Breast epithelium (tissue), 4 donors: ENCODE measurements around the gene S100P. TPM values are rescaled to one million over a fixed set of nuclear protein-coding genes. Genes with fewer than 3 reads are reported as not detected.
A peak's percentile ranks its signal among the peaks of the same experiment; 100 is the strongest.

Source experiments
- DNase-seq, 2 donors: peaks; one replicate each; pipeline ENCODE4 v3.0.0-alpha.2; 2019; ENCODE audit warnings: low spot score in 2 of 2
- H3K27ac ChIP-seq, 2 donors: fragments of 200-600 bp; sonication (generic) in 1 of 2; one replicate each; pipeline ENCODE4 v1.5.1; 2016 to 2019; ENCODE audit warnings: mild to moderate bottlenecking in 1 of 2
- H3K27me3 ChIP-seq, 2 donors: fragments of 200-600 bp; sonication (generic) in 1 of 2; one replicate each; pipeline versions ENCODE4 v1.5.1 to v1.6.0; 2017 to 2019; ENCODE audit warnings: control low read depth in 1 of 2, mild to moderate bottlenecking in 1 of 2
- H3K36me3 ChIP-seq: fragments of 200-600 bp; one replicate; pipeline ENCODE4 v1.5.1; 2019
- H3K4me1 ChIP-seq, 2 donors: fragments of 200-600 bp; sonication (generic); one replicate each; pipeline ENCODE4 v1.5.1; 2016 to 2019; ENCODE audit warnings: control low read depth in 1 of 2
- H3K4me3 ChIP-seq, 3 donors: fragments of 200-600 bp; sonication (generic); 1 replicate in 2 of 3; 2 replicates in 1 of 3; pipeline ENCODE4 v1.5.1; 2016 to 2019; ENCODE audit warnings: mild to moderate bottlenecking in 3 of 3, moderate library complexity in 2 of 3
- H3K9me3 ChIP-seq, 2 donors: fragments of 200-600 bp; sonication (generic) in 1 of 2; one replicate each; pipeline ENCODE4 v1.5.1; 2016 to 2019; ENCODE audit warnings: control low read depth in 1 of 2
- POLR2A ChIP-seq: fragments of 450-650 bp; IDR thresholded peaks from one replicate; pipeline ENCODE4 v1.6.1; 2016; ENCODE audit warnings: antibody characterized with exemption, mild to moderate bottlenecking, moderate library complexity
- POLR2AphosphoS5 ChIP-seq, 3 donors: sonication (generic); formaldehyde crosslinking; IDR thresholded peaks; one replicate each; pipeline ENCODE4 v1.6.1; 2017; ENCODE audit warnings: antibody characterized with exemption in 3 of 3
- intact Hi-C: fragments of 100-400 bp; cut with DNase I; formaldehyde crosslinking; loops from one replicate; pipeline ENCODE4 v1.15.1; 2023; ENCODE audit warnings: low total_unique reads
- total RNA-seq, 3 donors: library from RNA; depleted of rRNA; stranded (reverse); fragments of >200 nt; gene quantifications; one replicate each; pipeline ENCODE4 v1.1.0, GENCODE V29; 2016
- TF ChIP-seq, protein P1 (sequence below), 3 donors: fragments of 450-650 bp; IDR thresholded peaks; one replicate each; pipeline ENCODE4 v1.5.1; 2016 to 2017; ENCODE audit warnings: antibody characterized with exemption in 3 of 3, mild to moderate bottlenecking in 3 of 3, moderate library complexity in 3 of 3

The S100P gene
- total RNA-seq: under 1 TPM in 2 of 3 donors, not detected in 1; 0.29 to 0.98 TPM

DNA sequence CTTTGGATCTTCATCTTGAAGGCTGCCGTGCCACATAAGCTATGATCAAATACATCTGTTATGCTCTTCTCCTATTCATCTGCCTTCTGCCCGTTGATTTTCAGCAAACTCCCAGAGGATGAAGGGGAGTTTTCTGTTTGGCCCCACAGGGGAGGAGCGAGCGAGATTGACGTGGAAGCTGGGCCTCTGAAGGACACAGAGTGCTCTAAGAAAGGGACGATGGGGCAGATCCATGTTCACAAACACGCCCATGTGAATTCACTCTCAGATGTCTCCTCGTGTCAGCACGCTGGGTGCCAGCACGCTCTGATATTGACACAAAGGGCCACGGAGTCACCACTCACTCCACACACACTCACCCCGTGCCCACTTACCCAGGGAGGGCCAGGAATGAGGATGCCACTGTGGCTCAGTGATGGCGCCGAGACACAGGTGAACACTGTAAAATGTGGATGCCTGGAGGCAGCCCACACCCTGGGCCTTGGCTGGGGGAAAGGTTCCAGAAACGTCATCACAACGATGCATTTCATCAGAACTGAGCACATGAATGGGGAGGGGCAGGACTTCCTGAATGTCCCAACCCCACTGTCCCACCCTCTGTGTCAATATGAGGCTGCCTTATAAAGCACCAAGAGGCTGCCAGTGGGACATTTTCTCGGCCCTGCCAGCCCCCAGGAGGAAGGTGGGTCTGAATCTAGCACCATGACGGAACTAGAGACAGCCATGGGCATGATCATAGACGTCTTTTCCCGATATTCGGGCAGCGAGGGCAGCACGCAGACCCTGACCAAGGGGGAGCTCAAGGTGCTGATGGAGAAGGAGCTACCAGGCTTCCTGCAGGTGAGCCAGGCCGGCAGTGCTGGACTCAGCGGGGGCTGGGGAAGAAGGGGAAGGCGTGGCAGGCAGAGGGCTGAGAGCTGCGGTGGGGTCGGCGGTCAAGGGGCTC is at the start of gene S100P:
S100P (plus strand) TSS at position 648 of the 946 bp plus-strand sequence; CDS start at position 703, 55 bp downstream.
- H3K27ac ChIP-seq: peak within 1 kb of the TSS; percentile 48 to 57
- intact Hi-C loops: no loop called here
- peaks cover 7 to 12% of the 10 kb centered on the region in 2 donors for H3K4me1 ChIP-seq
- no peak for DNase-seq
- H3K9me3 ChIP-seq: no peaks in the 10 kb centered on the region
- TF ChIP-seq POLR2A (no peak), POLR2AphosphoS5 (IDR thresholded peaks at IDR 0.05) (no peak)
- TF ChIP-seq, protein P1, sequence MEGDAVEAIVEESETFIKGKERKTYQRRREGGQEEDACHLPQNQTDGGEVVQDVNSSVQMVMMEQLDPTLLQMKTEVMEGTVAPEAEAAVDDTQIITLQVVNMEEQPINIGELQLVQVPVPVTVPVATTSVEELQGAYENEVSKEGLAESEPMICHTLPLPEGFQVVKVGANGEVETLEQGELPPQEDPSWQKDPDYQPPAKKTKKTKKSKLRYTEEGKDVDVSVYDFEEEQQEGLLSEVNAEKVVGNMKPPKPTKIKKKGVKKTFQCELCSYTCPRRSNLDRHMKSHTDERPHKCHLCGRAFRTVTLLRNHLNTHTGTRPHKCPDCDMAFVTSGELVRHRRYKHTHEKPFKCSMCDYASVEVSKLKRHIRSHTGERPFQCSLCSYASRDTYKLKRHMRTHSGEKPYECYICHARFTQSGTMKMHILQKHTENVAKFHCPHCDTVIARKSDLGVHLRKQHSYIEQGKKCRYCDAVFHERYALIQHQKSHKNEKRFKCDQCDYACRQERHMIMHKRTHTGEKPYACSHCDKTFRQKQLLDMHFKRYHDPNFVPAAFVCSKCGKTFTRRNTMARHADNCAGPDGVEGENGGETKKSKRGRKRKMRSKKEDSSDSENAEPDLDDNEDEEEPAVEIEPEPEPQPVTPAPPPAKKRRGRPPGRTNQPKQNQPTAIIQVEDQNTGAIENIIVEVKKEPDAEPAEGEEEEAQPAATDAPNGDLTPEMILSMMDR (IDR thresholded peaks at IDR 0.05): no peak
- no peak within 1 kb of the TSS for H3K4me3 ChIP-seq
- H3K36me3 ChIP-seq: no peaks in the 10 kb centered on the region
- peaks cover 0 to 3% of the 10 kb centered on the region in 2 donors for H3K27me3 ChIP-seq

DNA sequence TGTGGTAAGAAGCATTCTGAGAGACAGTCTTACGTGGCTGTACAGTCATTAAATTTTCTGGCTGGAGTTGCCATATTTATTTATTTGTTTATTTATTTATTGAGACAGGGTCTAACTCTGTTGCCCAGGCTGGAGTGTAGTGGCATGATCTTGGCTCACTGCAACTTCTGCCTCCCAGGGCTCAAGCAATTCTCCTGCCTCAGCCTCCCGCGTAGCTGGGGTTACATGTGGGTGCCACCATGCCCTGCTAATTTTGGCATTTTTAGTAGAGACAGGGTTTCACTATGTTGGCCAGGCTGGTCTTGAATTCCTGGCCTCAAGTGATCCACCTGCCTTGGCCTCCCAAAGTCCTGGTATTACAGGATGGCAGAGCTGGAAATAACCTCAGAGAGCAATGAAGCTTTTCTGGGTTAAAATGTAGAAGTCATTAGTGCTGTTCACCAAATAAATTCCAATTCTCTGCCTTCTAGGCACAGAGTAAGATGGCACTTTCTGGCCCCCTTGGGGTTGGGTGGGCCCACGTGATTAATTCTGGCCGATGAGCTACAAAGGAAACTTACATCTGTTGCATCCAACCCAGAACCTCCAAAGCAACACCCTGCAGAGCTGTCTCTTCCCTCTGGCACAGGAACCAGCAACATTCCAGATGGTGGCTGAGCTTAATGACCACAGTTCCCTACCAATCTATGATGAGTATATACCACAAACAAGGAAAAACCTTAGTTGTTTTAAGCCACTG is 48.7 kb upstream of the S100P start:
- no peak overlapping the region for H3K27ac ChIP-seq

DNA sequence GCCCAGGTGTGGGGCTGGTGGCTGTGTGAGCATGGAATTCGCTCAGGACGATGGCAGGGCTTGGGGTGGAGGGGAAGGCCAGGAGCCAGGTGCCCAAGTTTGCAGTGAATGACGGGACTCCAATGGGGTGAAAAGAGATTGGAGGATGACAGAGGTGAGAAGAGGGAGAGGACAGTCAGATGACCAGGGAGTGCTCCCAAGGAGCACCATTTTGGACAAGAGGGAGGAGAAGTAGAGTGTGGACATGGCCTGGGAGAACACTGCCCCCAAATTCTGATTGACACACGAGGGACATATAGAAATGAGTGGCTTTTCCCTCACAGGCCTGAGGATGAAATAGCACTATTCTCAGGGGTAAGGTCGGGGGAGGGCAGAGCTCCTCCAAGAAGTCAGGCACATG is 46.5 kb upstream of the S100P start:
- no peak for DNase-seq
- no peak overlapping the region for H3K4me3 ChIP-seq
- no peaks in the 10 kb centered on the region for H3K9me3 ChIP-seq
- no peaks in the 10 kb centered on the region for H3K27me3 ChIP-seq
- peaks cover under 1 to 8% of the 10 kb centered on the region in 2 donors for H3K4me1 ChIP-seq
- H3K27ac ChIP-seq: no peak overlapping the region
- intact Hi-C loops: no loop called here
- TF ChIP-seq, protein P1 (IDR thresholded peaks at IDR 0.05): no peak
- TF ChIP-seq POLR2A (no peak), POLR2AphosphoS5 (IDR thresholded peaks at IDR 0.05) (no peak)
- H3K36me3 ChIP-seq: no peaks in the 10 kb centered on the region

More for the DNA sequence above, 48.7 kb upstream of the S100P start:
- DNase-seq: no peak
- intact Hi-C loops: no loop called here
- peaks cover 3 to 9% of the 10 kb centered on the region in 2 donors for H3K4me1 ChIP-seq
- TF ChIP-seq, protein P1 (IDR thresholded peaks at IDR 0.05): no peak
- TF ChIP-seq POLR2AphosphoS5 (IDR thresholded peaks at IDR 0.05): no peak
- no peak for TF ChIP-seq POLR2A
- no peaks in the 10 kb centered on the region for H3K36me3 ChIP-seq
- H3K27me3 ChIP-seq: no peaks in the 10 kb centered on the region
- no peaks in the 10 kb centered on the region for H3K9me3 ChIP-seq
- no peak overlapping the region for H3K4me3 ChIP-seq

DNA sequence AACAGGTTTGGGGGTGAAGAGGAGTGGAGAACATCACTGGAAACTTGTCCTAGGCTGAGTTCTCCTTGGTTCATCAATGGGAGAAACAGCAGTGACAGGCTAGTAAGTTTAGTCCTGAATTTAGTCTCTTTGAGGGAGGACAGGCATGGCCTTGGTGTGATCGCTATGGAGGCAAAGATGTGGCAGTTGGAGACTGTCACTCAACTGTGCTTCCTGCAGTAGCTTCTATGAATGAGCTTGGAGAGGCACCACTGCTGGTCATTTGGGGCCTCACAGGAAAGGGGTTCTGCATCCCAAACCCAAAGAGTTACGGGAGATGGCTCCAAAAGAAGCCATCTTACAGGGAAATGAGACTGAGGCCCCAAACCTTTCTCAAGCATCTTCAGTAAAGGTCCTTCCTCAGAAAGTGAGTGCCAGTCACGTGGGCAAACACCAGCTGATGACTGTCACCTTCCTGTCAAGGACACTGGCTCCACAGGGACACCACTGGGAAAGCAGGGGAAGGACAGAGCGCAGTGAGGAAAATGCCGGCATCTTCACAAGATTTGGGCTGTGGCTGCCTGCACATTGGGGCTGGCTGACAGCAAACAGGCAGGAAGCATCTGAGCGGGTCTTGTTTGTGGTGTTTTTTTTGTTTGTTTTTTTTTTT is 46.0 kb upstream of the S100P start:
- no peak overlapping the region for H3K27ac ChIP-seq
- no peaks in the 10 kb centered on the region for H3K27me3 ChIP-seq
- intact Hi-C loops: no loop called here
- H3K9me3 ChIP-seq: no peaks in the 10 kb centered on the region
- no peak overlapping the region for H3K4me3 ChIP-seq
- H3K4me1 ChIP-seq: peaks cover 0 to 3% of the 10 kb centered on the region in 2 donors
- H3K36me3 ChIP-seq: no peaks in the 10 kb centered on the region
- no peak for DNase-seq
- TF ChIP-seq, protein P1 (IDR thresholded peaks at IDR 0.05): no peak
- TF ChIP-seq POLR2A: no peak
- TF ChIP-seq POLR2AphosphoS5 (IDR thresholded peaks at IDR 0.05): no peak
